IPS DF 19.7 (cell line): ENCODE data around the gene BORCS5.
"Not testable (repeated sequence)": the region's sequence is repeated elsewhere in the genome, so short reads cannot be mapped to it uniquely, and the experiment has no call there.

ENCODE experiments used
- DNase-seq: peaks from one replicate; pipeline ENCODE4 v3.0.0-alpha.2; 2013; ENCODE audit warnings: low read depth, low spot score

The BORCS5 gene

DNA sequence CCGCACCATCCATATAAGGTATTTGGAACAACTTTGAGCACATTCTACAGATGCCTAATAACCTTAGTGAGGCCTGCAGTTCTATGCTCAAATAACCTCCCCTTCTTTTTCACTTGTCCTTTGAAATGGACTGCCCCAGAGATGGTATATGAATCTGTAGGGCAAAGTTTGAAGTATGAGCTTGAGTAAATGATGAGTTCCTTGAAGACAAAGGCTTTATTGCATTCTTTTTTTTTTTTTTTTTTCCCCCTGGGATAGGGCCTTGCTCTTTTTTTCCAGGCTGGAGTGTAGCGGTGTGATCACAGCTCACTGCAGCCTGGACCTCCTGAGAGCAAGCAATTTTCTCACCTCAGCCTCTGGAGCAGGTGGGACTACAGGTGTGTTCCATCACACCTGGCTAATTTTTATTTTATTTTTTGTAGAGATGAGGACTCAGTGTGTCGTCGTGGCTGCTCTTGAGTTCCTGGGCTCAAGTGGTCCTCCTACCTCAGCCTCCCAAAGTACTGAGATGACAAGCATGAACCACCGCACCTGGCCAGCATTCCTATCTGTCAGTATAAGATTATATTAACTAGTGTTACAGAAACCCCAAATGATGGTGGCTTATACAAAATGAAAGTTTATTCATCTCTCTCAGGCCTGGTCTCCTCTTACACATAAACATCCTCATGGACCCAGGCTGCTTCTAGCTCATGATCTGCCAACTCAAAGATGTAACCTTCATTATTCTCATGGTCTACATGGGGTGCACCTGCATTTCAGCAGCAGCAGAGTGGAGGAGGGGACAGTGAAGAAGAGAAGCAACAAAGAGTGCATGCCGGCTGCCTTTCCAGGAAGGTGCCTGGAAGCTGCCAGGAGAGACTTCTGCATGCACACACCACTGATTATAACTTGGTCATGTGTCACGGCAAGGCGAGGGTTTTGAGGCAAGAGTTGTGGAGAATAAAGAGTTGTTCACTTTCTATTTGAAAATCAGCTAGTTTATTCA lies 104.4 kb downstream of the BORCS5 start:
- DNase-seq: no peak

- DNase-seq: no peak
These were observed 105.0 kb downstream of the BORCS5 start for GRCh38 chr12:12461923-12462315.

DNA sequence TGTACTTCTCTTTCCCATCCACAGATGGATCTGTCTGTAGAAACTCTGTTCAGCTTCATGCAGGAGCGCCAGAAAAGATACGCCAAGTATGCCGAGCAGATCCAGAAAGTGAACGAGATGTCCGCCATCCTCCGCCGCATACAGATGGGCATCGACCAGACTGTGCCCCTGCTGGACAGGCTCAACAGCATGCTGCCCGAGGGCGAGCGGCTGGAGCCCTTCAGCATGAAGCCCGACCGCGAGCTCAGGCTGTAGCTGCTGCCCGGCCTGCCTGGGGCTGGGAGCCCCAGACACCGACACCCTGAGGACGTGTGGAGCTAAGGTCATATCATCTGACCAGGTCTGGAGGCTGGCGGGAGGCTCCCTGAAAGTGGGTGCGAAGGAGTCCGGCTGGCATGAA lies 108.6 kb downstream of the BORCS5 start:
- no peak for DNase-seq

DNA sequence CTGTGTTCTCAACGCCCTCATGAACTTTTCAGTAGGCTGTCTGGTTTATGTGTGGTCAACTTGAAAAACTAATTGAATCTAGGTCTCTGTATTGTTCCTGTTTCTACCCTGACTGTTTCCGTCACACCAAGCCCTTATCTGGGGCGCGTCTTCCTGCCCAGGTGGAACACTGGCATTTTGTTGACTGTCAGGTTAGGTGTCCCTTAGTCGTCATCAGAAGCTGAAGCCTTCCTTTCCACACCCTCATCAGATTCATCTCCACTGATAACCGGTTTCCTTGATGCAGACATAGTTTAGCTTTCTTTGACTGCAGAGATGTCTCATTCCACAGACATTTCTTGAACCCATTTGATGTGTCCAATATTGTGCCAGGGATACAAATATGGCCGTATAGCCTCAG lies 109.3 kb downstream of the BORCS5 start:
- no peak for DNase-seq

GRCh38 chr12:12467264-12467663 lies 110.4 kb downstream of the BORCS5 start:
- DNase-seq: no peak

- no peak for DNase-seq
These were observed 110.9 kb downstream of the BORCS5 start for GRCh38 chr12:12467688-12468261.

- DNase-seq: no peak
These were observed 111.7 kb downstream of the BORCS5 start for GRCh38 chr12:12468575-12468974.

DNA sequence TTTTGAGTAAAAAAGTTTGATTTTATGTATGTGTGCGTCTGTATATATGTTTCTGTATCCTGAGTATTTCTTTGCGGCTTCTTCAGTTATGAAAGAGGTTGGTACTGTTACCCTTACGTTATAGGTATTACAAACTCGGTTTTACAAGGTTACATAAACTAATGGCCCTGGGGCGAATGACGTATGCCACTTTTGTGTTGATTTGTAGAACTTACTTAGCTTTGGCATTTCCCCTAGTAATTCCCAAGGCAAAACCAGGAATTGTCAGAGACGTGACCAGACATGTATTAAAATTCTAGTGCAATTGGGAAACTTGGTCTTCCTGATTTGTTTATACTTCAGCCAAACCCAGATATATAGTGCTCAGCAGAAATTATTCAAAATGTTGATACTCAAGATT lies 112.5 kb downstream of the BORCS5 start:
- no peak for DNase-seq

- no peak for DNase-seq
These were observed 114.0 kb downstream of the BORCS5 start for GRCh38 chr12:12470751-12471306.

DNA sequence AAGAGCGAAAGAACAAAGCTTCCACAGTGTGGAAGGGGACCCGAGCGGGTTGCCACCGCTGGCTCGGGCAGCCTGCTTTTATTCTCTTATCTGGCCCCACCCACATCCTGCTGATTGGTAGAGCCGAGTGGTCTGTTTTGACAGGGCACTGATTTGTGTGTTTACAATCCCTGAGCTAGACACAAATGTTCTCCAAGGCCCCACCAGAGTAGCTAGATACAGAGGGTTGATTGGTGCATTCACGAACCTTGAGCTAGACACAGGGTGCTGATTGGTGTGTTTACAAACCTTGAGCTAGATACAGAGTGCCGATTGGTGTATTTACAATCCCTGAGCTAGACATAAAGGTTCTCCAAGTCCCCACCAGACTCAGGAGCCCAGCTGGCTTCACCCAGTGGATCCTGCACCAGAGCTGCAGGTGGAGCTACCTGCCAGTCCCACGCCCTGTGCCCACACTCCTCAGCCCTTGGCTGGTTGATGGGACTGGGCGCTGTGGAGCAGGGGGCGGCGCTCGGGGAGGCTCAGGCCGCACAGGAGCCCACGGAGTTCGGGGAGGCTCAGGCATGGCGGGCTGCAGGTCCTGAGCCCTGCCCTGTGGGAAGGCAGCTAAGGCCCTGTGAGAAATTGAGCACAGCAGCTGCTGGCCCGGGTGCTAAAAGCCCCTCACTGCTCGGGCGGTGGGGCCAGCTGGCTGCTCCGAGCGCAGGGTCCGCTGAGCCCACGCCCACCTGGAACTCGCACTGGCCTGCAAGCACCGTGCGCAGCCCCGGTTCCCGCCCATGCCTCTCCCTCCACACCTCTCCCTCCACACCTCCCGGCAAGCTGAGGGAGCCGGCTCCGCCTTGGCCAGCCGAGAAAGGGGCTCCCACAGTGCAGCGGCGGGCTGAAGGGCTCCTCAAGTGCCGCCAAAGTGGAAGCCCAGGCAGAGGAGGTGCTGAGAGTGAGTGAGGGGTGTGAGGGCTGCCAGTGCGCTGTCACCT lies 115.4 kb downstream of the BORCS5 start:
- not testable (repeated sequence) for DNase-seq

- no peak for DNase-seq
These were observed 116.3 kb downstream of the BORCS5 start for GRCh38 chr12:12473223-12473622.

DNA sequence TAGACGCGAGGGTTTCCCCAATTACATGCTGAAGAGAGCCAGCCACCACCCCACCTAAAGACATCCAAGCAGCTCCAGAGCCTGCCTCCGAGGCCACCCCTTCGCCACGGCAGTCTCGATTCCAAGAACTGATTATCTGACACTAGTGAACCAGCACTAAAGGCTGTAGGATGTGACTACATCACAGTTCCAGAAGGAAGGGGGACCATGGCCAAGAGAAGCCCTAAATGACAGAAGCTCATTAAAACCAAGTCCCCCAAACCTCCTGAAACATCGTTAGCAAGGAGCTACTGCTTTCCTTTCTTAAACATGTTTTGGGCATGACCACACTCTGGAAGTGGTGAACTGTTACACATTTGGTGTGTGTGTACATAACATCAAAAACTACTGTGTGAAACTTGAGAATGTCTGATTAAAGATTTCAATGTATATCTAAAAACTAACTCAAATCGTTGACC lies 117.6 kb downstream of the BORCS5 start:
- DNase-seq: no peak

DNA sequence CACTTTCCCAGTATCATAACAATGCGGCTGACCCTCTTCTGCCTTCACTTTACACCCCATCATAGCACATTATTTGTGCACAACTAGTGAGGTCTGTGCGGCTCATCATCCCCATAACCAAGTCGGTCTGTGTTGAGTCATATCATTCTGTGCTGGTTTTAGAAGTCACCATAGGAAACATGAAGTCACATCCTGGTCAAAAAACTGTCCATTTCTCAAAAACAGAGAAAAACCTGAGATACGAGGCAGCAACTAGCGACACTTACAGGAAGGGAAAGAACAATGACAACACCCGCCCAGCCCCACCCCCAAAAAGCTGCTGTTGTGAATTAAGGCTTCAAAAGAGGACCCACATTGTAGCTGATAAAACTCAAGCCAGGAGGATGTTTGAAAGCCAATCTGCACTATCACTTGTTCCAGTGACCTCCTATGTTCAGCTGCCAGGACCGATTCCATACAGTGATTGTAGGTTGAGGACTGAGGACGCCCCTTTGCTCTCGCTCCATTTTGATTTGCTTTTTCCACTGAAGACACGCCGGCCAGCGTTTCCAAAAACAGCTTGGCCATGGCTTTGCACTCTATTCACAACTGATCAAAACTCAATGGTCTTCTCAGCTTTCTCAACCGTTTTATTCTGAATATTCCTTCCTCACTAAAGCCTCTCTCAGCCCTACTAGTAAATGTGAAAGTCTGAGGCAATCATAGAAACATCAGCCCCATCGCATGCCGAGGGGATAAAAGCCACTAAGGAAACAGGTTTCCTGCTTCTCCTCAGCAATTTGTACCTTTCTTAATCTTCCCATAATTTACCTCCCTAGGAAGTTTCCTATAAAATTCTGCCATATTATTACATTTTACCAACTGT lies 118.3 kb downstream of the BORCS5 start:
- DNase-seq: no peak

DNA sequence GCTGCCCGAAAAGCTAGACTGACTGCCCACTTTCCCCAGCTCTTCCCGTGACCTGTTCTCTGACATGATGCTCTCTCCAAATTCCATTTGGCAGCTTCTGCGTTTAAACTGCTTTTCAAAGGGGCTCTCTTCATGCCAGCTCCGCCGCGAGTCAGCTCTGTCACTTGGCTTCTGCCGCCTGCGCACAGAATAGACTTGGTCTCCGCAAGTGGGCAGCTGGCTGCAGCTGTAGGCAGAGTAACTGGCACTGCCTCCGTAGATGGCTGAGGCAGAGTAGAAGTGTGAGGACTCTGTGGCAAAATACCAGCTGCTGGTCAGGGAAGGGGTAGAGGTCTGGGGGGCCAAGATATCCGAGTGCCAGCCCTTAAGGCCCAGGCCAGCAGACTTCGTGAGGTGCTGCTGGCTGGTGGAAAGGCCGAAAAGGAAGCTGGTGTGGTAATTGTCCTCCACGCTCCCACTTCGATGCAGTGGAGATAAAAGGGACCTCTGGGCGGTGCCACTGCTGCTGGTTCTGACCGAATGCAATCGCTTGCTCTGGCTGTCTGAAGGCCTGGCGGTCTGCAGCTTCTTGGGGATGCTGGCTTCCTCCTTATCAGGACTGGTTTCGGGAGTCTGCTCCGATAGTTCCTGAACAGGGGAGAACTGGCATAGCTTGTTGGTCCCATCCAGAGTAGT lies 120.1 kb downstream of the BORCS5 start:
- no peak for DNase-seq

GRCh38 chr12:12477532-12477890 lies 120.6 kb downstream of the BORCS5 start:
- DNase-seq: no peak

GRCh38 chr12:12480074-12480473 lies 123.2 kb downstream of the BORCS5 start:
- DNase-seq: no peak

GRCh38 chr12:12481631-12482030 lies 124.8 kb downstream of the BORCS5 start:
- no peak for DNase-seq

DNA sequence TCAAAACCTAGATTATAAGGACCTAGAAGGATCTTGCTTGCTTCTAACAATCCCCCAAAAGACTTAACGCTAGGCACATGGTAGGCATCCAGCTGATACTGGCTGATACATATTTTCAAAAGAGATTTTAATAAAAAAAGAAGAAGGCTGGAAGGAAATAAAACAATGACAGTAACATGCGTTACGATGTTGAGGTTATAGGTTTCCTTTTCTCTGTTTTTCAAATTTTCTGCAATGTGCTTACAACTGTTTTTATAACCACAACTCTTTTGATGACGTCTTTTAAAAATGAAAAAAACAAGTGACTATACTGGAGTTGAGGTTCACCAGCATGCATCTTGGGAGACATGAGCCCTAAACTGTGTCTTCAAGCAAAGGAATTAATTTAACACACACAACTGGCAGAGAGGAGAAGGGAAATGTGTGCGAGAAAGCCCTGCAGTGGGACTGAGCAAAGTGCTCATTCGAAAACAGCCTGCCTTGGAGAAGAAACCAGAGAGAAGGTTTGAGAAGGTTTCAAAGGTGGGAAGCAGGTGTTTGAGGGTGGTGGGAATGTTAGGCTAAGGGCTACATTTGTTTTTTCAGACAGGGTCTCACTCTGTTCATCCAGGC lies 125.4 kb downstream of the BORCS5 start:
- DNase-seq: no peak

GRCh38 chr12:12482959-12483358 lies 126.1 kb downstream of the BORCS5 start:
- DNase-seq: no peak

DNA sequence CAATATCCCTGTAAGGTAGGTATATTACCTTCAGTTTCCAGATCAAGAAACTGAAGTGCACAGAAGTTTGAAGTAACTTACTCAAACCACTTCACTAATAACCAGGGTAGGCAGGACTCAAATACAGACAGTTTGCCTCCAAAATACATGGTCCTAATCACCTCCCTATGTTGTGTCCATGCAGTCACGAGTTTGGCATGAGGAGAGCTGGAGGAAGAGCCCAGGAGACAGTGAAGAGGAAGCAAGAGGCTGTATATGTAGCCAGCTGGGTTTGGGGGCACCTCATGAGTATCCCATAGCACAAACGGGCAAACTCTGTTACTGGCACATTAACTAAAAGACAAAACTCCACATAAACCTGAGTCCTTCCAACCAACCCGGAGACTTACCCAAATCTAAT lies 126.6 kb downstream of the BORCS5 start:
- DNase-seq: no peak
